ENCODE measurements around the gene EFNA5. TPM values are rescaled to one million over a fixed set of nuclear protein-coding genes. Genes with fewer than 3 reads are reported as not detected.

The EFNA5 gene
- total and polyA plus RNA-seq, 2 of the 13 experiments (the other 11 are each of a cell fraction or from before 2014, with no cell fraction given), result not detected

DNA sequence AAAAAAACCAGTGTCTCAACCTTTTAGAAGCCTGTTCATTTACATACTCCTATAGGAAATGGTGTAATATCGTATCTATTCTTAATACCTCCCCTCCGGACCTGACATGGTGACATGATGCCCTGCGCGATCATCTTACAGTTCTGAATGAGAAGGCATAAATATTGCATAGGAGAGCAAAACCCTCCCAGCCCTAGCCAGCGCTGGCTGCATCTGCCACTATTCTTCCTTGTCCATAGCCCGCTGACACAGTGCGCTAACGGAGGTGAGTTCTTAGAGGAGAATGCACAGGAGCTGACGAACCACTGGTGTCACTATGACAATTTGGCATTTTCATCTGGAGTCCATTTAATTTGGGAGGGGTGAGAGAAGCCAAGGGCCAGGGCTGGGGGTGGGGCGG is 290.1 kb downstream of the EFNA5 start:
- POLR2A ChIA-PET, result no interaction called here
- no peak for TF ChIP-seq MIER3 (CRISPR knock-in tag; IDR thresholded peaks at IDR 0.05; ENCODE audit: borderline replicate concordance)
- TF ChIP-seq, protein P1, sequence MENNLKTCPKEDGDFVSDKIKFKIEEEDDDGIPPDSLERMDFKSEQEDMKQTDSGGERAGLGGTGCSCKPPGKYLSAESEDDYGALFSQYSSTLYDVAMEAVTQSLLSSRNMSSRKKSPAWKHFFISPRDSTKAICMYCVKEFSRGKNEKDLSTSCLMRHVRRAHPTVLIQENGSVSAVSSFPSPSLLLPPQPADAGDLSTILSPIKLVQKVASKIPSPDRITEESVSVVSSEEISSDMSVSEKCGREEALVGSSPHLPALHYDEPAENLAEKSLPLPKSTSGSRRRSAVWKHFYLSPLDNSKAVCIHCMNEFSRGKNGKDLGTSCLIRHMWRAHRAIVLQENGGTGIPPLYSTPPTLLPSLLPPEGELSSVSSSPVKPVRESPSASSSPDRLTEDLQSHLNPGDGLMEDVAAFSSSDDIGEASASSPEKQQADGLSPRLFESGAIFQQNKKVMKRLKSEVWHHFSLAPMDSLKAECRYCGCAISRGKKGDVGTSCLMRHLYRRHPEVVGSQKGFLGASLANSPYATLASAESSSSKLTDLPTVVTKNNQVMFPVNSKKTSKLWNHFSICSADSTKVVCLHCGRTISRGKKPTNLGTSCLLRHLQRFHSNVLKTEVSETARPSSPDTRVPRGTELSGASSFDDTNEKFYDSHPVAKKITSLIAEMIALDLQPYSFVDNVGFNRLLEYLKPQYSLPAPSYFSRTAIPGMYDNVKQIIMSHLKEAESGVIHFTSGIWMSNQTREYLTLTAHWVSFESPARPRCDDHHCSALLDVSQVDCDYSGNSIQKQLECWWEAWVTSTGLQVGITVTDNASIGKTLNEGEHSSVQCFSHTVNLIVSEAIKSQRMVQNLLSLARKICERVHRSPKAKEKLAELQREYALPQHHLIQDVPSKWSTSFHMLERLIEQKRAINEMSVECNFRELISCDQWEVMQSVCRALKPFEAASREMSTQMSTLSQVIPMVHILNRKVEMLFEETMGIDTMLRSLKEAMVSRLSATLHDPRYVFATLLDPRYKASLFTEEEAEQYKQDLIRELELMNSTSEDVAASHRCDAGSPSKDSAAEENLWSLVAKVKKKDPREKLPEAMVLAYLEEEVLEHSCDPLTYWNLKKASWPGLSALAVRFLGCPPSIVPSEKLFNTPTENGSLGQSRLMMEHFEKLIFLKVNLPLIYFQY (CRISPR knock-in tag; IDR thresholded peaks at IDR 0.05; ENCODE audit: borderline replicate concordance), result no peak
- Histone ChIP-seq H3K9ac (ENCODE audit: insufficient read depth, low read depth, low read length) (no peak overlapping the region), H2AFZ (ENCODE audit: low read length) (no peak overlapping the region), H3K36me3 (replicated peaks in 1 of 2; ENCODE audit: control insufficient read depth in 1 of 2, insufficient read depth in 2 of 2, low read length in 2 of 2) (no peaks in the 10 kb centered on the region), H4K20me1 (ENCODE audit: insufficient read depth, low read length) (no peaks in the 10 kb centered on the region), H3K4me2 (ENCODE audit: low read depth, low read length) (no peak overlapping the region), H3K4me1 (ENCODE audit: insufficient read depth, low read length) (peaks cover 8% of the 10 kb centered on the region; the same call in 1 of the 2 replicates), H3K4me3 (replicated peaks in 1 of 3; ENCODE audit: insufficient read depth in 1 of 3, low read depth in 2 of 3, low read length in 3 of 3) (no peak overlapping the region), H3K9me3 (ENCODE audit: low read length) (no peaks in the 10 kb centered on the region), H3K27me3 (ENCODE audit: control insufficient read depth in 1 of 2, insufficient read depth in 2 of 2, low read length in 2 of 2) (no peaks in the 10 kb centered on the region), H3K79me2 (ENCODE audit: insufficient read depth, low read length) (no peaks in the 10 kb centered on the region), H3K27ac (ENCODE audit: extremely low read length, insufficient read depth, low read length) (no peak overlapping the region)
- intact Hi-C loops (cut with micrococcal nuclease; ENCODE audit: unreplicated experiment), result no loop called here
- in situ Hi-C loops (cut with HindIII; ENCODE audit: extremely low pct_ligation_motif_present, low pct_unique_long_range_greater_than_20kb), result no loop called here
- no peak for ATAC-seq
- no peak for DNase-seq (ENCODE audit: low spot score)
- no peak for FAIRE-seq
- WGBS (ENCODE audit: low lambda C conversion rate), result 61% methylated on average over 10 of the region's 10 CpGs
- CTCF ChIA-PET (ENCODE audit: low intra/inter-chr PET ratio, low total read pairs), result no interaction called here
- no TSS peak for BruUV-seq (replicated peaks)

DNA sequence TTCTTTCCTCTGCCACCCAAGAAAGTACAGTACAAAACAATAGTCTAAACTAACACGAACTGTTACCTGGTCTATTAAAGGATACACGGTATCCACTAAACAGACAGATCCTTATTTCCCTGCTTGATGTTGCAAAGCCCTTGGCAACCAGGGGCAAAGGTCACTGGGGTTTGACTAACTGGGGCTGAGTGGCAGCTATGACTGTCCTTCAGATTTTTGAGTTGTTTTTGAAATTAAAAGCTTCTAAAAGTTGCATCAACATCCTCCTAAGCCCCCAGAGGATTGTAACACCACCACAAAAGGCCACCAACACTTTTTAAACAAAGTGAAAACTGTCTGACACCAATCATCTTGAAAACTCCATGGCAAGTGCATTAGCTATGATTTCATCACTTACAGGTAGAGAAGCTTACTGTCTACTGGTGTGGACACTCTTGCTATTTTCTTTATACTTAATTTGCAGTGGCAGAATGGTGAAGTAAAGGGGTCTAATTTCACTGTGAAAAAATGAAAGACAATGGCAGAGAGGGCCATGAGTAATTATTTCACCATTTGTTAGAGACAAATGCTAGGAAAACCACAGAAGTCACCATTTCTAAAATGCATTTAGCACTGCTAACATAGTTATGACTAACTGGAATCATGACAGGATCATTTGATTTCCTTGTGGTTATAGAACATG is 292.4 kb downstream of the EFNA5 start:
- no peaks in the 10 kb centered on the region for H3K27me3 ChIP-seq (ENCODE audit: control insufficient read depth in 1 of 2, insufficient read depth in 2 of 2, low read length in 2 of 2)
- CTCF ChIA-PET (ENCODE audit: low intra/inter-chr PET ratio, low total read pairs), result no interaction called here
- POLR2A ChIA-PET, result no interaction called here
- no peak overlapping the region for H3K4me2 ChIP-seq (ENCODE audit: low read depth, low read length)
- H2AFZ ChIP-seq (ENCODE audit: low read length), result no peak overlapping the region
- no peaks in the 10 kb centered on the region for H3K36me3 ChIP-seq (replicated peaks in 1 of 2; ENCODE audit: control insufficient read depth in 1 of 2, insufficient read depth in 2 of 2, low read length in 2 of 2)
- ATAC-seq, result peak; percentile 59; the same call in 2 of the 3 replicates
- WGBS (ENCODE audit: low lambda C conversion rate), result 5% methylated on average over 2 of the region's 2 CpGs
- no peaks in the 10 kb centered on the region for H3K79me2 ChIP-seq (ENCODE audit: insufficient read depth, low read length)
- FAIRE-seq, result no peak
- peak; percentile 23 for DNase-seq (ENCODE audit: low spot score)
- no peak overlapping the region for H3K9ac ChIP-seq (ENCODE audit: insufficient read depth, low read depth, low read length)
- no peaks in the 10 kb centered on the region for H4K20me1 ChIP-seq (ENCODE audit: insufficient read depth, low read length)
- no peak overlapping the region for H3K4me3 ChIP-seq (replicated peaks in 1 of 3; ENCODE audit: insufficient read depth in 1 of 3, low read depth in 2 of 3, low read length in 3 of 3)
- peaks cover 8% of the 10 kb centered on the region; the same call in 1 of the 2 replicates for H3K4me1 ChIP-seq (ENCODE audit: insufficient read depth, low read length)
- in situ Hi-C loops (cut with HindIII; ENCODE audit: extremely low pct_ligation_motif_present, low pct_unique_long_range_greater_than_20kb), result no loop called here
- BruUV-seq (replicated peaks), result no TSS peak
- H3K9me3 ChIP-seq (ENCODE audit: low read length), result no peaks in the 10 kb centered on the region
- intact Hi-C loops (cut with micrococcal nuclease; ENCODE audit: unreplicated experiment), result no loop called here
- H3K27ac ChIP-seq (ENCODE audit: extremely low read length, insufficient read depth, low read length), result no peak overlapping the region
- TF ChIP-seq HNF4A (CRISPR knock-in tag; IDR thresholded peaks at IDR 0.05), result 0 out of 2 replicates have a peak, but pooled peaks have one; percentile 9
- TF ChIP-seq, protein P2, sequence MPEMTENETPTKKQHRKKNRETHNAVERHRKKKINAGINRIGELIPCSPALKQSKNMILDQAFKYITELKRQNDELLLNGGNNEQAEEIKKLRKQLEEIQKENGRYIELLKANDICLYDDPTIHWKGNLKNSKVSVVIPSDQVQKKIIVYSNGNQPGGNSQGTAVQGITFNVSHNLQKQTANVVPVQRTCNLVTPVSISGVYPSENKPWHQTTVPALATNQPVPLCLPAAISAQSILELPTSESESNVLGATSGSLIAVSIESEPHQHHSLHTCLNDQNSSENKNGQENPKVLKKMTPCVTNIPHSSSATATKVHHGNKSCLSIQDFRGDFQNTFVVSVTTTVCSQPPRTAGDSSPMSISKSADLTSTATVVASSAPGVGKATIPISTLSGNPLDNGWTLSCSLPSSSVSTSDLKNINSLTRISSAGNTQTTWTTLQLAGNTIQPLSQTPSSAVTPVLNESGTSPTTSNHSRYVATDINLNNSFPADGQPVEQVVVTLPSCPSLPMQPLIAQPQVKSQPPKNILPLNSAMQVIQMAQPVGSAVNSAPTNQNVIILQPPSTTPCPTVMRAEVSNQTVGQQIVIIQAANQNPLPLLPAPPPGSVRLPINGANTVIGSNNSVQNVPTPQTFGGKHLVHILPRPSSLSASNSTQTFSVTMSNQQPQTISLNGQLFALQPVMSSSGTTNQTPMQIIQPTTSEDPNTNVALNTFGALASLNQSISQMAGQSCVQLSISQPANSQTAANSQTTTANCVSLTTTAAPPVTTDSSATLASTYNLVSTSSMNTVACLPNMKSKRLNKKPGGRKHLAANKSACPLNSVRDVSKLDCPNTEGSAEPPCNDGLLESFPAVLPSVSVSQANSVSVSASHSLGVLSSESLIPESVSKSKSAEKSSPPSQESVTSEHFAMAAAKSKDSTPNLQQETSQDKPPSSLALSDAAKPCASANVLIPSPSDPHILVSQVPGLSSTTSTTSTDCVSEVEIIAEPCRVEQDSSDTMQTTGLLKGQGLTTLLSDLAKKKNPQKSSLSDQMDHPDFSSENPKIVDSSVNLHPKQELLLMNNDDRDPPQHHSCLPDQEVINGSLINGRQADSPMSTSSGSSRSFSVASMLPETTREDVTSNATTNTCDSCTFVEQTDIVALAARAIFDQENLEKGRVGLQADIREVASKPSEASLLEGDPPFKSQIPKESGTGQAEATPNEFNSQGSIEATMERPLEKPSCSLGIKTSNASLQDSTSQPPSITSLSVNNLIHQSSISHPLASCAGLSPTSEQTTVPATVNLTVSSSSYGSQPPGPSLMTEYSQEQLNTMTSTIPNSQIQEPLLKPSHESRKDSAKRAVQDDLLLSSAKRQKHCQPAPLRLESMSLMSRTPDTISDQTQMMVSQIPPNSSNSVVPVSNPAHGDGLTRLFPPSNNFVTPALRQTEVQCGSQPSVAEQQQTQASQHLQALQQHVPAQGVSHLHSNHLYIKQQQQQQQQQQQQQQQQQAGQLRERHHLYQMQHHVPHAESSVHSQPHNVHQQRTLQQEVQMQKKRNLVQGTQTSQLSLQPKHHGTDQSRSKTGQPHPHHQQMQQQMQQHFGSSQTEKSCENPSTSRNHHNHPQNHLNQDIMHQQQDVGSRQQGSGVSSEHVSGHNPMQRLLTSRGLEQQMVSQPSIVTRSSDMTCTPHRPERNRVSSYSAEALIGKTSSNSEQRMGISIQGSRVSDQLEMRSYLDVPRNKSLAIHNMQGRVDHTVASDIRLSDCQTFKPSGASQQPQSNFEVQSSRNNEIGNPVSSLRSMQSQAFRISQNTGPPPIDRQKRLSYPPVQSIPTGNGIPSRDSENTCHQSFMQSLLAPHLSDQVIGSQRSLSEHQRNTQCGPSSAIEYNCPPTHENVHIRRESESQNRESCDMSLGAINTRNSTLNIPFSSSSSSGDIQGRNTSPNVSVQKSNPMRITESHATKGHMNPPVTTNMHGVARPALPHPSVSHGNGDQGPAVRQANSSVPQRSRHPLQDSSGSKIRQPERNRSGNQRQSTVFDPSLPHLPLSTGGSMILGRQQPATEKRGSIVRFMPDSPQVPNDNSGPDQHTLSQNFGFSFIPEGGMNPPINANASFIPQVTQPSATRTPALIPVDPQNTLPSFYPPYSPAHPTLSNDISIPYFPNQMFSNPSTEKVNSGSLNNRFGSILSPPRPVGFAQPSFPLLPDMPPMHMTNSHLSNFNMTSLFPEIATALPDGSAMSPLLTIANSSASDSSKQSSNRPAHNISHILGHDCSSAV (CRISPR knock-in tag; IDR thresholded peaks at IDR 0.05; ENCODE audit: borderline replicate concordance), result no peak

Data from HepG2 (cell line).